Mucosa of stomach (tissue), 1 donor: ENCODE results near the gene FNDC5.
A peak's percentile ranks its signal among the peaks of the same experiment; 100 is the strongest.

Source experiments
- H3K27me3 ChIP-seq: one replicate; pipeline ENCODE4 v1.7.0; 2013; ENCODE audit warnings: mild to moderate bottlenecking, low read length; ENCODE audit not compliant: control insufficient read depth, insufficient read depth
- H3K36me3 ChIP-seq: one replicate; pipeline ENCODE4 v1.7.0; 2013; ENCODE audit warnings: low read length; ENCODE audit not compliant: control insufficient read depth, insufficient read depth
- H3K4me1 ChIP-seq: one replicate; pipeline ENCODE4 v1.7.0; 2013; ENCODE audit warnings: mild to moderate bottlenecking, low read length; ENCODE audit not compliant: control insufficient read depth, insufficient read depth
- H3K4me3 ChIP-seq: one replicate; pipeline ENCODE4 v1.7.0; 2013; ENCODE audit warnings: low read length
- H3K9ac ChIP-seq: one replicate; pipeline ENCODE4 v1.7.0; 2013; ENCODE audit warnings: mild to moderate bottlenecking, low read length, moderate library complexity
- H3K9me3 ChIP-seq: one replicate; pipeline ENCODE4 v1.7.0; 2013; ENCODE audit warnings: mild to moderate bottlenecking, low read length, moderate library complexity; ENCODE audit not compliant: control insufficient read depth
- donor health status: Pancreatic carcinoma.

Gene FNDC5

GRCh38 chr1:32902535-32902920, 31.8 kb upstream of the FNDC5 start:
- no peak overlapping the region for H3K9ac ChIP-seq

GRCh38 chr1:32901823-32902534, 31.3 kb upstream of the FNDC5 start:
- Histone ChIP-seq H3K9ac (peak overlapping the region; percentile 91), H3K36me3 (no peaks in the 10 kb centered on the region), H3K9me3 (no peaks in the 10 kb centered on the region), H3K27me3 (no peaks in the 10 kb centered on the region), H3K4me1 (peaks cover 50% of the 10 kb centered on the region), H3K4me3 (no peak overlapping the region)

More at GRCh38 chr1:32902535-32902920, 31.8 kb upstream of the FNDC5 start:
- Histone ChIP-seq H3K9me3 (no peaks in the 10 kb centered on the region), H3K4me3 (no peak overlapping the region), H3K4me1 (peaks cover 53% of the 10 kb centered on the region), H3K36me3 (no peaks in the 10 kb centered on the region), H3K27me3 (no peaks in the 10 kb centered on the region)

DNA sequence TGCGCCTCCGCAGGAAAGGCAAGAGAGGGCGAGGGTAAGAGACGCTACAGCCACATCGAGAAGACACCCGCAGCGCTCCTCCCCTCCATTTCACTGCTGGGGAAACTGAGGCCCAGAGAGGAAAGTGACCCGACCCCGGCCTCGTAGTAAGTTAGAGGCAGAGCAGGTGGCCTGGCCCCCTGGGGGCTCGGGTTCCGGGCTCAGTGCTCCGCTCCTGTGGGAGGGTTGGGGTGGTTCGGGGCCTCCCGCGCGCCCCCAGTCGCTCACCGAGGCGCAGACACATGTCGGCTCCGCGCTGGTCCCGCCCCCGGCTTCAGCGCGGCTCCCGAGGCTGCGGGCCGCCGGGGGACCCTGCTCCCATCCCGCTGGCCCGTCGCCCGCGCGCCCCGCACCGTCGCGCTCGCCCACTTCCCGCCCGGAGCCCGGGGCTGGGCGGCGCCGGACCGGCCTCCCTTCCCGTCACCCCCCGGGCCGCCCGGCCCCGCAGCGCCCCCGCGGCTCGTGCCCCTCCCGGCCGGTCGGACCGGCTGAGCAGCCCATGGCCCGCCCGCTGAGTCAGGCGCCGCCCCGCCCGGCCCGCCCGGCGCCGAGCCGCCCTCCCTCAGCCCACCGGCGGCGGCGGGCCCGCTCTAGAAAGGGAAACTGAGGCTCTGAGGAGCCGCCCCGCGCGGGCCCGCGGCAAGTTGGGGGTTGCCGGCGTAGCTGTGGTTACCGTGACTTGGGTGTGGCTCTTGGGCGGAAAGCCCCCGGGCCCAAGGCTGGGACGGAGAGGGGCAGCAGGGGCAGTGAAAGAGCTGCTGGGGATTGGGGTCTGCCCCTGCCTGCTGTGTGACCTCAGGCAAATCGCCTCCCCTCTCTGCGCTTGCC, 30.5 kb upstream of the FNDC5 start, which contains the start of gene TMEM54:
Gene TMEM54 (minus strand): TSS at position 434 of the 867 bp plus-strand sequence. CDS start 151 bp downstream, at position 283.
- Histone ChIP-seq H3K4me3 (peak within 1 kb of the TSS; percentile 95), H3K27me3 (no peaks in the 10 kb centered on the region), H3K9me3 (no peaks in the 10 kb centered on the region), H3K36me3 (no peaks in the 10 kb centered on the region), H3K4me1 (peaks cover 44% of the 10 kb centered on the region), H3K9ac (peak within 1 kb of the TSS; percentile 94)

GRCh38 chr1:32900371-32900955, 29.8 kb upstream of the FNDC5 start:
- peak overlapping the region; percentile 94 for H3K9ac ChIP-seq
- no peaks in the 10 kb centered on the region for H3K27me3 ChIP-seq
- no peaks in the 10 kb centered on the region for H3K36me3 ChIP-seq

DNA sequence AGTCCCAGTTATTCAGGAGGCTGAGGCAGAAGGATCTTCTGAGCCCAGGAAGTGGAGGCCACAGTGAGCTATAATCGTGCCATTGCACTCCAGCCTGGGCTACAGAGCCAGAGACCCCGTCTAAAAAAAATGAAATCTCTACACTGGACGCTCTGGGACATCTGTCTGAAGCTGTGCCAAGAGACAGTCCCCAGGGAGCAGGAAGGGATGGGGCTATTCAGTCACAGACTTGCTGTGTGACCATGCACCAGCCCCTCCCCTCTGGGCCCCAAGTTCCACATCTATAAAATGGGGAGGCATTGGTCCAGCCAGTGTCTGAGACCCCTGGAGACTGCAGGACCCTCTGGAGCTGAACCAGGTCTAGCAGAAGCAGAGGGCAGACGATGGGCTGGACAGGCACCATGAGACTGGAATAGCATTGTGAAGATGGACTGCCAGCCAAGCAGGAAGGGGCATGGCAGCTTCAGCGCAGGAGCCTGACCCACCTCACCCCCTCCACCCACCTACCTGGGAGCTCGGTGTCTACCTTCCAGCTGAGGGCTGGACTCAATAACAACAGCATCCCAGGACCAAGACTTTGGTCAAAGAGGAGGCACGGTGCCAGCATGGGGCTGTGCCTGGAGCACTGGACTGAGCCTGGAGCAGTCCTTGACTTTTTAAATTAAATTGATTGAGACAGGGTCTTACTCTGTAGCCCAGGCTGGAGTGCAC, 29.0 kb upstream of the FNDC5 start:
- Histone ChIP-seq H3K9me3 (no peaks in the 10 kb centered on the region), H3K9ac (peak overlapping the region; percentile 94), H3K4me1 (peaks cover 36% of the 10 kb centered on the region), H3K27me3 (no peaks in the 10 kb centered on the region), H3K36me3 (no peaks in the 10 kb centered on the region), H3K4me3 (peak overlapping the region; percentile 95)

More at GRCh38 chr1:32900371-32900955, 29.8 kb upstream of the FNDC5 start:
- H3K4me3 ChIP-seq = peak overlapping the region; percentile 95
- H3K4me1 ChIP-seq = peaks cover 41% of the 10 kb centered on the region
- no peaks in the 10 kb centered on the region for H3K9me3 ChIP-seq

GRCh38 chr1:32898958-32899357, 28.2 kb upstream of the FNDC5 start:
- Histone ChIP-seq H3K4me1 (peaks cover 31% of the 10 kb centered on the region), H3K9ac (no peak overlapping the region), H3K4me3 (no peak overlapping the region), H3K36me3 (no peaks in the 10 kb centered on the region), H3K9me3 (no peaks in the 10 kb centered on the region), H3K27me3 (no peaks in the 10 kb centered on the region)

DNA sequence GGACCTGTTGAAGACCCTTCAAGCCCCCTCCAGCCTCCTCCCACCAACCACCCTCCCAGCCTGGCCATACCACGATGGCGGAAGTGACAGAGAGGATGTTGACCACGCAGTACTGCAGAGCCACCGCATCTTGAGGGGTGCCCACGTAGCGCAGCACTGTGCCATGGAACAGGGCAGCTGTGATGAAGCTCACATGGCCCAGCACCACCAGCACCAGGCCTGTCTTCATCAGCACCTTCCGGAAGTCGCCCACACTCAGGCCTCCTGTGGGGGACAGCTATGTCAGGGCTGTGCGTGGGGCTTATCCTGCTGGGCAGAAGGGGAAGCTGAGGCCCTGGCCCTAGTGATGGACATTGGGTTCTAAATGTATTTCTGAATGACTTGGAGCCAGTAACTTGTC, 27.3 kb upstream of the FNDC5 start:
- Histone ChIP-seq H3K4me3 (no peak overlapping the region), H3K36me3 (no peaks in the 10 kb centered on the region), H3K4me1 (peaks cover 37% of the 10 kb centered on the region), H3K27me3 (no peaks in the 10 kb centered on the region), H3K9ac (no peak overlapping the region), H3K9me3 (no peaks in the 10 kb centered on the region)

GRCh38 chr1:32897082-32898049, 26.7 kb upstream of the FNDC5 start:
- Histone ChIP-seq H3K4me3 (no peak overlapping the region), H3K9ac (no peak overlapping the region), H3K27me3 (peaks cover 4% of the 10 kb centered on the region), H3K9me3 (no peaks in the 10 kb centered on the region), H3K4me1 (peaks cover 37% of the 10 kb centered on the region), H3K36me3 (no peaks in the 10 kb centered on the region)

GRCh38 chr1:32896451-32896850, 25.7 kb upstream of the FNDC5 start:
- no peaks in the 10 kb centered on the region for H3K9me3 ChIP-seq
- no peaks in the 10 kb centered on the region for H3K36me3 ChIP-seq
- H3K9ac ChIP-seq = no peak overlapping the region
- H3K4me3 ChIP-seq = no peak overlapping the region
- peaks cover 9% of the 10 kb centered on the region for H3K27me3 ChIP-seq
- peaks cover 30% of the 10 kb centered on the region for H3K4me1 ChIP-seq

- peaks cover 9% of the 10 kb centered on the region for H3K27me3 ChIP-seq
- no peak overlapping the region for H3K4me3 ChIP-seq
- H3K9me3 ChIP-seq = no peaks in the 10 kb centered on the region
- H3K36me3 ChIP-seq = no peaks in the 10 kb centered on the region
- no peak overlapping the region for H3K9ac ChIP-seq
- H3K4me1 ChIP-seq = peaks cover 26% of the 10 kb centered on the region
Measured at GRCh38 chr1:32895325-32896215, 24.9 kb upstream of the FNDC5 start.
